ENCODE results near the gene KCNMA1. TPM values are rescaled to one million over a fixed set of nuclear protein-coding genes. Genes with fewer than 3 reads are reported as not detected.

Gene KCNMA1
- total and polyA plus RNA-seq, 7 experiments from 2014 or later = 0.42 TPM; not detected in 6

GRCh38 chr10:77090381-77091356 lies 546.9 kb downstream of the KCNMA1 start:
- intact Hi-C loops (cut with micrococcal nuclease) = no loop called here
- Histone ChIP-seq H3K4me1 (ENCODE audit: control insufficient read depth in 2 of 2, insufficient read depth in 2 of 2, low read length in 2 of 2) (no peaks in the 10 kb centered on the region), H3K27ac (ENCODE audit: low read depth, low read length) (no peak overlapping the region), H3K27me3 (ENCODE audit: control insufficient read depth in 2 of 2, insufficient read depth in 2 of 2, low read length in 2 of 2) (no peaks in the 10 kb centered on the region), H3K36me3 (ENCODE audit: control insufficient read depth in 2 of 3, insufficient read depth in 3 of 3, low read length in 3 of 3) (no peaks in the 10 kb centered on the region), H3K9me3 (ENCODE audit: control insufficient read depth in 2 of 3, low read length in 3 of 3) (no peaks in the 10 kb centered on the region), H3K4me3 (ENCODE audit: low read length) (no peak overlapping the region)
- H3K36me3 Mint-ChIP-seq = no peaks in the 10 kb centered on the region
- H3K27ac Mint-ChIP-seq = no peak overlapping the region
- no peaks in the 10 kb centered on the region for H3K4me1 Mint-ChIP-seq
- DNase-seq (no peak), ATAC-seq (peak; percentile 27)
- POLR2A ChIA-PET = no interaction called here
- peaks cover 0 to 9% (median 0%) of the 10 kb centered on the region in 5 donors for H3K27me3 Mint-ChIP-seq
- CTCF ChIA-PET = no interaction called here
- no peak overlapping the region for H3K4me3 Mint-ChIP-seq
- no peaks in the 10 kb centered on the region for H3K9me3 Mint-ChIP-seq

GRCh38 chr10:77087366-77087765 lies 550.2 kb downstream of the KCNMA1 start:
- no peaks in the 10 kb centered on the region for H3K36me3 ChIP-seq (ENCODE audit: control insufficient read depth in 2 of 3, insufficient read depth in 3 of 3, low read length in 3 of 3)
- ATAC-seq = no peak
- no peaks in the 10 kb centered on the region for H3K27me3 ChIP-seq (ENCODE audit: control insufficient read depth in 2 of 2, insufficient read depth in 2 of 2, low read length in 2 of 2)
- no peak overlapping the region for H3K27ac Mint-ChIP-seq
- no peak overlapping the region for H3K4me3 ChIP-seq (ENCODE audit: low read length)
- no peak overlapping the region for H3K27ac ChIP-seq (ENCODE audit: low read depth, low read length)
- intact Hi-C loops (cut with micrococcal nuclease) = no loop called here
- H3K27me3 Mint-ChIP-seq = peaks cover 0 to 1% (median 0%) of the 10 kb centered on the region in 5 donors
- no peaks in the 10 kb centered on the region for H3K9me3 Mint-ChIP-seq
- CTCF ChIA-PET = no interaction called here
- no peaks in the 10 kb centered on the region for H3K4me1 ChIP-seq (ENCODE audit: control insufficient read depth in 2 of 2, insufficient read depth in 2 of 2, low read length in 2 of 2)
- H3K4me3 Mint-ChIP-seq = no peak overlapping the region
- POLR2A ChIA-PET = no interaction called here
- no peaks in the 10 kb centered on the region for H3K36me3 Mint-ChIP-seq
- H3K9me3 ChIP-seq (ENCODE audit: control insufficient read depth in 2 of 3, low read length in 3 of 3) = no peaks in the 10 kb centered on the region
- H3K4me1 Mint-ChIP-seq = no peaks in the 10 kb centered on the region
- DNase-seq = no peak

- CTCF ChIA-PET = no interaction called here
- Histone ChIP-seq H3K27ac (ENCODE audit: low read depth, low read length) (no peak overlapping the region), H3K4me3 (ENCODE audit: low read length) (no peak overlapping the region), H3K27me3 (ENCODE audit: control insufficient read depth in 2 of 2, insufficient read depth in 2 of 2, low read length in 2 of 2) (no peaks in the 10 kb centered on the region), H3K36me3 (ENCODE audit: control insufficient read depth in 2 of 3, insufficient read depth in 3 of 3, low read length in 3 of 3) (no peaks in the 10 kb centered on the region), H3K4me1 (ENCODE audit: control insufficient read depth in 2 of 2, insufficient read depth in 2 of 2, low read length in 2 of 2) (no peaks in the 10 kb centered on the region), H3K9me3 (ENCODE audit: control insufficient read depth in 2 of 3, low read length in 3 of 3) (no peaks in the 10 kb centered on the region)
- POLR2A ChIA-PET = no interaction called here
- H3K4me3 Mint-ChIP-seq = no peak overlapping the region
- ATAC-seq (no peak), DNase-seq (no peak)
- no peaks in the 10 kb centered on the region for H3K27me3 Mint-ChIP-seq
- peaks cover 0 to 2% (median 0%) of the 10 kb centered on the region in 11 donors for H3K9me3 Mint-ChIP-seq
- H3K27ac Mint-ChIP-seq = no peak overlapping the region
- no peaks in the 10 kb centered on the region for H3K36me3 Mint-ChIP-seq
- no peaks in the 10 kb centered on the region for H3K4me1 Mint-ChIP-seq
- intact Hi-C loops (cut with micrococcal nuclease) = no loop called here
Observed at GRCh38 chr10:77086081-77086480, 551.5 kb downstream of the KCNMA1 start.

- H3K4me1 Mint-ChIP-seq = no peaks in the 10 kb centered on the region
- ATAC-seq (no peak), DNase-seq (no peak)
- ChIA-PET CTCF (no interaction called here), POLR2A (no interaction called here)
- no peaks in the 10 kb centered on the region for H3K36me3 Mint-ChIP-seq
- Histone ChIP-seq H3K27ac (ENCODE audit: low read depth, low read length) (no peak overlapping the region), H3K4me1 (ENCODE audit: control insufficient read depth in 2 of 2, insufficient read depth in 2 of 2, low read length in 2 of 2) (no peaks in the 10 kb centered on the region), H3K9me3 (ENCODE audit: control insufficient read depth in 2 of 3, low read length in 3 of 3) (no peaks in the 10 kb centered on the region), H3K36me3 (ENCODE audit: control insufficient read depth in 2 of 3, insufficient read depth in 3 of 3, low read length in 3 of 3) (no peaks in the 10 kb centered on the region), H3K4me3 (ENCODE audit: low read length) (no peak overlapping the region), H3K27me3 (ENCODE audit: control insufficient read depth in 2 of 2, insufficient read depth in 2 of 2, low read length in 2 of 2) (no peaks in the 10 kb centered on the region)
- intact Hi-C loops (cut with micrococcal nuclease) = no loop called here
- peaks cover 0 to 2% (median 0%) of the 10 kb centered on the region in 11 donors for H3K9me3 Mint-ChIP-seq
- H3K4me3 Mint-ChIP-seq = no peak overlapping the region
- H3K27me3 Mint-ChIP-seq = no peaks in the 10 kb centered on the region
- H3K27ac Mint-ChIP-seq = no peak overlapping the region
Observed at GRCh38 chr10:77085344-77085743, 552.3 kb downstream of the KCNMA1 start.

GRCh38 chr10:77084431-77085144 lies 553.0 kb downstream of the KCNMA1 start:
- Histone ChIP-seq H3K4me3 (ENCODE audit: low read length) (no peak overlapping the region), H3K4me1 (ENCODE audit: control insufficient read depth in 2 of 2, insufficient read depth in 2 of 2, low read length in 2 of 2) (no peaks in the 10 kb centered on the region), H3K9me3 (ENCODE audit: control insufficient read depth in 2 of 3, low read length in 3 of 3) (no peaks in the 10 kb centered on the region), H3K36me3 (ENCODE audit: control insufficient read depth in 2 of 3, insufficient read depth in 3 of 3, low read length in 3 of 3) (no peaks in the 10 kb centered on the region), H3K27ac (ENCODE audit: low read depth, low read length) (no peak overlapping the region), H3K27me3 (ENCODE audit: control insufficient read depth in 2 of 2, insufficient read depth in 2 of 2, low read length in 2 of 2) (no peaks in the 10 kb centered on the region)
- Mint-ChIP-seq H3K9me3 (peaks cover 0 to 2% (median 0%) of the 10 kb centered on the region in 11 donors), H3K27ac (no peak overlapping the region), H3K27me3 (no peaks in the 10 kb centered on the region), H3K36me3 (no peaks in the 10 kb centered on the region), H3K4me3 (no peak overlapping the region), H3K4me1 (no peaks in the 10 kb centered on the region)
- POLR2A ChIA-PET = no interaction called here
- intact Hi-C loops (cut with micrococcal nuclease) = no loop called here
- CTCF ChIA-PET = no interaction called here
- ATAC-seq (no peak), DNase-seq (no peak)

- POLR2A ChIA-PET = no interaction called here
- intact Hi-C loops (cut with micrococcal nuclease) = no loop called here
- H3K36me3 Mint-ChIP-seq = no peaks in the 10 kb centered on the region
Observed at GRCh38 chr10:77082601-77083252, 554.9 kb downstream of the KCNMA1 start.

More at GRCh38 chr10:77082601-77083252, 554.9 kb downstream of the KCNMA1 start:
- H3K27ac ChIP-seq (ENCODE audit: low read depth, low read length) = no peak overlapping the region
- ATAC-seq (no peak), DNase-seq (no peak)
- Mint-ChIP-seq H3K27me3 (no peaks in the 10 kb centered on the region), H3K4me3 (no peak overlapping the region), H3K4me1 (no peaks in the 10 kb centered on the region), H3K27ac (no peak overlapping the region), H3K9me3 (peaks cover 0 to 2% (median 0%) of the 10 kb centered on the region in 11 donors)
- no peaks in the 10 kb centered on the region for H3K27me3 ChIP-seq (ENCODE audit: control insufficient read depth in 2 of 2, insufficient read depth in 2 of 2, low read length in 2 of 2)
- CTCF ChIA-PET = no interaction called here
- no peaks in the 10 kb centered on the region for H3K4me1 ChIP-seq (ENCODE audit: control insufficient read depth in 2 of 2, insufficient read depth in 2 of 2, low read length in 2 of 2)
- no peak overlapping the region for H3K4me3 ChIP-seq (ENCODE audit: low read length)
- H3K36me3 ChIP-seq (ENCODE audit: control insufficient read depth in 2 of 3, insufficient read depth in 3 of 3, low read length in 3 of 3) = no peaks in the 10 kb centered on the region
- H3K9me3 ChIP-seq (ENCODE audit: control insufficient read depth in 2 of 3, low read length in 3 of 3) = no peaks in the 10 kb centered on the region

Data from naive thymus-derived CD4-positive, alpha-beta T cell (primary cell).